HepG2 (cell line): ENCODE data around the gene KATNB1. TPM values are rescaled to one million over a fixed set of nuclear protein-coding genes. Genes with fewer than 3 reads are reported as not detected.

ENCODE experiments used
- CEBPB ChIP-seq: IDR thresholded peaks from 2 replicates; pipeline ENCODE4 v1.6.1; 2011; ENCODE audit warnings: low read depth, low read length, improper control_type of control experiment, borderline replicate concordance
- FOXM1 ChIP-seq: sonication (generic); formaldehyde crosslinking; IDR thresholded peaks from 2 replicates; pipeline ENCODE4 v1.5.0; 2020; ENCODE audit warnings: missing genetic modification reagents
- MED8 ChIP-seq: sonication (generic); formaldehyde crosslinking; IDR thresholded peaks from 2 replicates; pipeline ENCODE4 v1.8.1; 2023; ENCODE audit warnings: mild to moderate bottlenecking, missing genetic modification reagents; ENCODE audit not compliant: insufficient replicate concordance
- PAF1 ChIP-seq: IDR thresholded peaks from 2 replicates; pipeline ENCODE4 v1.6.1; 2016; ENCODE audit warnings: missing genetic modification reagents, missing compliant biosample characterization
- POGZ ChIP-seq: sonication (generic); formaldehyde crosslinking; IDR thresholded peaks from 2 replicates; pipeline ENCODE4 v1.4.0; 2020; ENCODE audit warnings: mild to moderate bottlenecking, missing genetic modification reagents
- REXO4 ChIP-seq: sonication (generic); formaldehyde crosslinking; IDR thresholded peaks from 2 replicates; pipeline ENCODE4 v1.8.0; 2022; ENCODE audit warnings: missing genetic modification reagents, mild to moderate bottlenecking, borderline replicate concordance
- ZBTB40 ChIP-seq, 2 experiments: fragments of 450-650 bp in 1 of 2; sonication (generic) in 1 of 2; formaldehyde crosslinking in 1 of 2; IDR thresholded peaks; 2 replicates each; pipeline versions ENCODE4 v1.6.1 to v1.8.0; 2016 to 2022; ENCODE audit warnings: antibody characterized with exemption in 1 of 2, mild to moderate bottlenecking in 1 of 2, missing genetic modification reagents in 1 of 2
- ZBTB7A ChIP-seq: sonication (generic); formaldehyde crosslinking; IDR thresholded peaks from 2 replicates; pipeline ENCODE4 v1.8.0; 2022; ENCODE audit warnings: mild to moderate bottlenecking, missing genetic modification reagents
- ZFP1 ChIP-seq: IDR thresholded peaks from 2 replicates; pipeline ENCODE4 v1.6.1; 2016
- ZNF232 ChIP-seq: sonication (generic); formaldehyde crosslinking; IDR thresholded peaks from 2 replicates; pipeline ENCODE4 v1.4.0; 2020; ENCODE audit warnings: missing genetic modification reagents, borderline replicate concordance
- ZNF446 ChIP-seq: sonication (generic); formaldehyde crosslinking; IDR thresholded peaks from 2 replicates; pipeline ENCODE4 v1.5.0; 2020; ENCODE audit warnings: mild to moderate bottlenecking, missing genetic modification reagents
- ZNF7 ChIP-seq: IDR thresholded peaks from 2 replicates; pipeline ENCODE4 v1.6.1; 2016; ENCODE audit warnings: missing biosample characterization, missing genetic modification reagents
- ZNF713 ChIP-seq: sonication (generic); formaldehyde crosslinking; IDR thresholded peaks from 2 replicates; pipeline ENCODE4 v1.4.0; 2020; ENCODE audit warnings: mild to moderate bottlenecking, missing genetic modification reagents
- ZSCAN5A ChIP-seq: sonication (generic); formaldehyde crosslinking; IDR thresholded peaks from 2 replicates; pipeline ENCODE4 v1.8.0; 2022; ENCODE audit warnings: mild to moderate bottlenecking, missing genetic modification reagents, borderline replicate concordance
- polyA plus RNA-seq, 8 experiments: library from polyadenylated mRNA; depleted of rRNA in 3 of 8; stranded (reverse) in 7 of 8; unstranded in 1 of 8; fragments of >200 nt; fragmentation: Illumina TruSeq in 4 of 8; extraction: Trizol in 4 of 8; gene quantifications; 2 replicates each; pipeline versions ENCODE4 v1.2.1 to v1.2.3, GENCODE V29; 2011 to 2016; ENCODE audit warnings: low read depth in 4 of 8, missing spikeins in 1 of 8, mixed read lengths in 1 of 8; ENCODE audit not compliant: insufficient read depth in 1 of 8
- total RNA-seq, 5 experiments: library from RNA; depleted of rRNA; stranded (reverse); fragments of >200 nt; fragmentation: Illumina TruSeq; extraction: Trizol; gene quantifications; 2 replicates each; pipeline ENCODE4 v1.2.3, GENCODE V29; 2016; ENCODE audit warnings: low read depth in 1 of 5
- TF ChIP-seq, protein P1 (sequence below): sonication (generic); formaldehyde crosslinking; IDR thresholded peaks from 2 replicates; pipeline ENCODE4 v1.5.1; 2020; ENCODE audit warnings: missing genetic modification reagents, mild to moderate bottlenecking, borderline replicate concordance

KATNB1 gene
- total and polyA plus RNA-seq, 2 of the 13 experiments (the other 11 are each of a cell fraction or from before 2014, with no cell fraction given), result 31.5 to 43.5 TPM

- TF ChIP-seq PAF1 (CRISPR knock-in tag) (no peak), ZBTB7A (CRISPR knock-in tag) (peak; percentile 71; the same call in 1 of the 2 replicates), ZSCAN5A (CRISPR knock-in tag) (no peak), ZNF7 (no peak; the same call in 1 of the 2 replicates), CEBPB (peak; percentile 34; the same call in 1 of the 2 replicates), REXO4 (CRISPR knock-in tag) (no peak), POGZ (CRISPR knock-in tag) (peak; percentile 80), ZBTB40 (IDR thresholded peaks at IDR 0.05) (no peak), ZBTB40 (CRISPR knock-in tag; IDR thresholded peaks at IDR 0.05) (peak; percentile 65; the same call in 1 of the 2 replicates), ZNF232 (CRISPR knock-in tag) (0 out of 2 replicates have a peak, but pooled peaks have one; percentile 11), MED8 (CRISPR knock-in tag) (no peak), ZFP1 (no peak), FOXM1 (CRISPR knock-in tag) (no peak), ZNF713 (CRISPR knock-in tag) (no peak), ZNF446 (CRISPR knock-in tag) (no peak)
- TF ChIP-seq, protein P1, sequence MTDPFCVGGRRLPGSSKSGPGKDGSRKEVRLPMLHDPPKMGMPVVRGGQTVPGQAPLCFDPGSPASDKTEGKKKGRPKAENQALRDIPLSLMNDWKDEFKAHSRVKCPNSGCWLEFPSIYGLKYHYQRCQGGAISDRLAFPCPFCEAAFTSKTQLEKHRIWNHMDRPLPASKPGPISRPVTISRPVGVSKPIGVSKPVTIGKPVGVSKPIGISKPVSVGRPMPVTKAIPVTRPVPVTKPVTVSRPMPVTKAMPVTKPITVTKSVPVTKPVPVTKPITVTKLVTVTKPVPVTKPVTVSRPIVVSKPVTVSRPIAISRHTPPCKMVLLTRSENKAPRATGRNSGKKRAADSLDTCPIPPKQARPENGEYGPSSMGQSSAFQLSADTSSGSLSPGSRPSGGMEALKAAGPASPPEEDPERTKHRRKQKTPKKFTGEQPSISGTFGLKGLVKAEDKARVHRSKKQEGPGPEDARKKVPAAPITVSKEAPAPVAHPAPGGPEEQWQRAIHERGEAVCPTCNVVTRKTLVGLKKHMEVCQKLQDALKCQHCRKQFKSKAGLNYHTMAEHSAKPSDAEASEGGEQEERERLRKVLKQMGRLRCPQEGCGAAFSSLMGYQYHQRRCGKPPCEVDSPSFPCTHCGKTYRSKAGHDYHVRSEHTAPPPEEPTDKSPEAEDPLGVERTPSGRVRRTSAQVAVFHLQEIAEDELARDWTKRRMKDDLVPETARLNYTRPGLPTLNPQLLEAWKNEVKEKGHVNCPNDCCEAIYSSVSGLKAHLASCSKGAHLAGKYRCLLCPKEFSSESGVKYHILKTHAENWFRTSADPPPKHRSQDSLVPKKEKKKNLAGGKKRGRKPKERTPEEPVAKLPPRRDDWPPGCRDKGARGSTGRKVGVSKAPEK, result no peak
These were observed 46.4 kb downstream of the KATNB1 start (continued) for GRCh38 chr16:57781741-57782606.
